GM12878 (cell line): ENCODE results near the gene NUDT5. TPM values are rescaled to one million over a fixed set of nuclear protein-coding genes. Genes with fewer than 3 reads are reported as not detected.

Source experiments
- ATAC-seq: fragments of 200-7000 bp; cut with Tn5 transposase; 3 replicates; pipeline ENCODE4 v1.9.1; 2020; ENCODE audit warnings: mild to moderate bottlenecking, moderate library complexity
- BruUV-seq: library from RNA; stranded (reverse); fragments of 400-500 nt; replicated peaks from 2 replicates; lab custom pipeline; 2021; lab: Mats Ljungman, UMichigan
- CTCF ChIA-PET: fragments of 300-600 bp; sonication (Branson Sonifier 250); formaldehyde crosslinking; extraction: SDS; loops from one replicate; lab custom pipeline; 2021; ENCODE audit warnings: inconsistent platforms; lab: Yijun Ruan, JAX
- POLR2A ChIA-PET: fragments of 350-600 bp; formaldehyde crosslinking; extraction: SDS; loops from one replicate; lab custom pipeline; 2021; ENCODE audit warnings: inconsistent platforms; lab: Charles Lee
- RAD21 ChIA-PET: fragments of 300-600 bp; sonication (Branson Sonifier 250); formaldehyde crosslinking; loops from one replicate; lab custom pipeline; 2023; ENCODE audit warnings: antibody characterized with exemption; ENCODE audit not compliant: unreplicated experiment; lab: Charles Lee
- SMC1A ChIA-PET: fragments of 300-600 bp; sonication (Branson Sonifier 250); formaldehyde crosslinking; loops from one replicate; lab custom pipeline; 2023; ENCODE audit not compliant: unreplicated experiment, uncharacterized antibody; lab: Charles Lee
- DNase-seq: peaks from one replicate; pipeline ENCODE4 v3.0.0-alpha.2; 2011; ENCODE audit warnings: low read depth, low spot score
- FAIRE-seq: peaks from 3 replicates; lab custom pipeline; 2011; peaks lifted over from hg19 to GRCh38; lab: Jason Lieb, UNC
- H2AFZ ChIP-seq: 2 replicates; pipeline ENCODE4 v1.6.0; 2011; ENCODE audit warnings: low read depth, low read length, control low read depth; ENCODE audit not compliant: control insufficient read depth
- H3K27ac ChIP-seq: 2 replicates; pipeline ENCODE4 v1.5.1; 2011; ENCODE audit warnings: control low read depth; ENCODE audit not compliant: control insufficient read depth, insufficient read depth
- H3K27me3 ChIP-seq, 2 experiments: replicated peaks in 1 of 2; 2 replicates each; pipeline versions ENCODE4 v1.6.0 to v1.6.1; 2011; ENCODE audit warnings: low read length in 1 of 2; ENCODE audit not compliant: control insufficient read depth in 2 of 2, insufficient read depth in 2 of 2
- H3K36me3 ChIP-seq, 2 experiments: 2 replicates each; pipeline ENCODE4 v1.5.1; 2011; ENCODE audit warnings: low read length in 1 of 2; ENCODE audit not compliant: control insufficient read depth in 2 of 2, insufficient read depth in 2 of 2
- H3K4me1 ChIP-seq: 2 replicates; pipeline ENCODE4 v1.6.1; 2011; ENCODE audit warnings: mild to moderate bottlenecking, low read length, moderate library complexity, mixed read lengths; ENCODE audit not compliant: control insufficient read depth, insufficient read depth
- H3K4me2 ChIP-seq: 2 replicates; pipeline ENCODE4 v1.6.0; 2011; ENCODE audit warnings: control low read depth; ENCODE audit not compliant: control insufficient read depth, insufficient read depth
- H3K4me3 ChIP-seq: fragments of 200-600 bp; sonication (generic); 2 replicates; pipeline ENCODE4 v1.5.1; 2016
- H3K79me2 ChIP-seq: 2 replicates; pipeline ENCODE4 v1.6.0; 2011; ENCODE audit warnings: low read length; ENCODE audit not compliant: control insufficient read depth, insufficient read depth
- H3K9ac ChIP-seq: 2 replicates; pipeline ENCODE4 v1.8.0; 2011; ENCODE audit warnings: low read length, control low read depth, mixed read lengths; ENCODE audit not compliant: control insufficient read depth, insufficient read depth
- H3K9me3 ChIP-seq: replicated peaks from 3 replicates; pipeline ENCODE4 v1.5.1; 2011; ENCODE audit warnings: mild to moderate bottlenecking, low read length; ENCODE audit not compliant: control insufficient read depth, insufficient read depth
- H4K20me1 ChIP-seq: 2 replicates; pipeline ENCODE4 v1.6.0; 2011; ENCODE audit not compliant: control insufficient read depth, insufficient read depth
- NFYB ChIP-seq: IDR thresholded peaks from 2 replicates; pipeline ENCODE4 v1.6.1; 2011; ENCODE audit warnings: low read depth, mild to moderate bottlenecking, low read length, improper control_type of control experiment, moderate library complexity; ENCODE audit not compliant: insufficient read depth
- RAD21 ChIP-seq: IDR thresholded peaks from 2 replicates; pipeline ENCODE4 v1.6.1; 2011; ENCODE audit warnings: mild to moderate bottlenecking, low read depth, low read length, moderate library complexity; ENCODE audit not compliant: insufficient read depth
- RB1 ChIP-seq: fragments of 450-650 bp; formaldehyde crosslinking; IDR thresholded peaks from 2 replicates; pipeline ENCODE4 v1.6.1; 2017; ENCODE audit warnings: mild to moderate bottlenecking, borderline replicate concordance
- SREBF2 ChIP-seq: IDR thresholded peaks from 2 replicates; pipeline ENCODE4 v1.6.1; 2012; ENCODE audit warnings: mild to moderate bottlenecking, low read length
- WRNIP1 ChIP-seq: IDR thresholded peaks from 2 replicates; pipeline ENCODE4 v1.6.1; 2011; ENCODE audit warnings: low read depth, low read length, improper control_type of control experiment, borderline replicate concordance
- WGBS: methylation state at CpG from one replicate; pipeline ENCODE4 v1.1.6; 2016; ENCODE audit warnings: low lambda C conversion rate; ENCODE audit not compliant: insufficient replicate concordance, insufficient coverage; ENCODE audit errors: missing lambda C conversion rate; 5-methylcytosine and 5-hydroxymethylcytosine counted together
- in situ Hi-C: fragments of 300-500 bp; cut with MboI; formaldehyde crosslinking; loops from 9 replicates; pipeline ENCODE4 v1.14.3; 2018; ENCODE audit warnings: mixed read lengths
- intact Hi-C: fragments of 100-400 bp; cut with micrococcal nuclease; formaldehyde crosslinking; loops from one replicate; pipeline ENCODE4 v1.14.2; 2022; ENCODE audit not compliant: unreplicated experiment
- polyA plus RNA-seq, 11 experiments: library from polyadenylated mRNA; depleted of rRNA in 4 of 11; unstranded in 6 of 11; stranded (reverse) in 5 of 11; fragments of >200 nt; fragmentation: Nextera tagmentation in 4 of 11; fragmentation: Illumina TruSeq in 1 of 11; extraction: Ambion mirVana in 4 of 11; extraction: Trizol in 1 of 11; gene quantifications; 1 replicate in 1 of 11; 2 replicates in 10 of 11; pipeline versions ENCODE4 v1.2.1 to v1.2.3, GENCODE V29; 2011 to 2016; ENCODE audit warnings: inconsistent platforms in 2 of 11, missing spikeins in 2 of 11, low read depth in 1 of 11
- total RNA-seq, 4 experiments: library from RNA; depleted of rRNA in 3 of 4; stranded (reverse); fragments of >200 nt in 3 of 4; fragmentation: Illumina TruSeq in 1 of 4; extraction: Trizol in 1 of 4; gene quantifications; 2 replicates each; pipeline versions ENCODE4 v1.2.1 to v1.2.3, GENCODE V29; 2013 to 2021

The NUDT5 gene
- total and polyA plus RNA-seq, 10 of the 15 experiments (the other 5 are each of a cell fraction or from before 2014, with no cell fraction given): 74.1 to 345 (median 153) TPM

DNA sequence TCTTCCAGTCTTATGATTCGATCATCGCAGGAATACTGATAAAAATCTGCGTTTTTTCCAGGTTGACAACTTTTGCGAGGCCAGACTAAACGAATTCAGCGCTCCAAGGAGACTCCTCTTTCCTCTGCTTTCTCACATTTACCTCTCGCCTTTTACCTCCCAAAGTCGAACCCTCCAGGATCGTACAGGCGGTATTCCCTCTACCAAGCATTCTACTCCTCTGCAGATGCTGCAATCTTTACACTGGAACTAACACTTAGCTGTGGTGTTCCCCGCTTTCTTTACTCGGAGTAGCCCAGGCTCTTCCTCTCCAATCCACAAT is 449 bp downstream of the NUDT5 start:
- H3K9ac ChIP-seq: peak overlapping the region; percentile 93
- H3K27ac ChIP-seq: peak overlapping the region; percentile 98
- RAD21 ChIA-PET: interaction anchor here (0.5 to 2.0 kb wide), 11 partner anchors 19 to 461 kb away, joined by 3 to 11 read pairs (median 4); partner anchors contain the start of gene UPF2
- no TSS peak for BruUV-seq
- no peak for DNase-seq
- peak; percentile 15 for ATAC-seq
- H4K20me1 ChIP-seq: no peaks in the 10 kb centered on the region; the same call in 1 of the 2 replicates
- WGBS: 5% methylated on average over 12 of the region's 12 CpGs
- H3K4me1 ChIP-seq: peaks cover 4% of the 10 kb centered on the region; the same call in 1 of the 2 replicates
- intact Hi-C loops: loop anchor here (5.0 kb wide), 3 partner anchors 63 to 168 kb away; partner anchors contain the start of gene UPF2
- peak overlapping the region; percentile 99 for H2AFZ ChIP-seq
- CTCF ChIA-PET: interaction anchor here (0.9 to 2.9 kb wide), 7 partner anchors 20 to 515 kb away, joined by 3 to 15 read pairs (median 4); no protein-coding TSS in a partner anchor
- in situ Hi-C loops: no loop called here
- peak overlapping the region; percentile 89; the same call in 1 of the 2 replicates for H3K4me2 ChIP-seq
- no peaks in the 10 kb centered on the region for H3K9me3 ChIP-seq
- peak overlapping the region; percentile 84 for H3K4me3 ChIP-seq
- no peak for FAIRE-seq
- TF ChIP-seq WRNIP1: 0 out of 2 replicates have a peak, but pooled peaks have one; percentile 25
- TF ChIP-seq NFYB: no peak
- SMC1A ChIA-PET: interaction anchor here (0.8 to 1.9 kb wide), 13 partner anchors 20 to 520 kb away, joined by 3 to 10 read pairs (median 3); partner anchors contain the start of gene UPF2
- no peaks in the 10 kb centered on the region for H3K27me3 ChIP-seq
- POLR2A ChIA-PET: interaction anchor here (0.6 to 1.3 kb wide), 5 partner anchors 74 to 203 kb away, joined by 3 to 6 read pairs (median 3); no protein-coding TSS in a partner anchor
- peaks cover 0 to 10% of the 10 kb centered on the region in 2 experiments; a peak in 3 of 4 replicates for H3K36me3 ChIP-seq
- H3K79me2 ChIP-seq: peaks cover 84% of the 10 kb centered on the region

DNA sequence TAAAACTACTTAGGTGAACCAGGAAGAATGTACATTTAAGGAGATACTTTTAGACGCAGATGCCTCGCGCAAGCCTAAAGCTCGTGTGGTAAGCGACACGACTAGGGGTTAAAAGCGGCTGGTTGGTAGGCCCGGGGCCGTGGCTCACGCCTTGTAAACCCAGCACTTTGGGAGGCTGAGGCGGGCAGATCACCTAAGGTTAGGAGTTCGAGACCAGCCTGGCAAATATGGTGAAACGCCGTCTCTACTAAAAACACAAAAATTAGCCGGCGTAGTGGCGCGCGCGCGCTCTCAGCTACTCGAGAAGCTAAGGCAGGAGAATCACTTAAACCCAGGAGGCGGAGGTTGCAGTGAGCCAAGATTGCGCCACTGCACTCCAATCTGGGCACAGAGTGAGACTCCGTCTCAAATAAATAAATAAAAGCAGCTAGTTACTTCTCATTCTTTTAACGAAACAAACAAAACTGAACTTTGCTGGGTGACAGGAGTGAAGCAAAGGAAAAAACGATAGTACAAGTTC is 879 bp downstream of the NUDT5 start:
- TF ChIP-seq RAD21 (no peak), RB1 (peak; percentile 44; the same call in 1 of the 2 replicates), SREBF2 (peak; percentile 39; the same call in 1 of the 2 replicates)
- POLR2A ChIA-PET: interaction anchor here (0.6 to 1.3 kb wide), 3 partner anchors 73 to 154 kb away, joined by 3 to 4 read pairs (median 3); no protein-coding TSS in a partner anchor
- SMC1A ChIA-PET: interaction anchor here (1.0 to 1.9 kb wide), 6 partner anchors 22 to 520 kb away, joined by 3 to 6 read pairs (median 4); no protein-coding TSS in a partner anchor
- no TSS peak for BruUV-seq
- H3K36me3 ChIP-seq: peaks cover 0 to 8% of the 10 kb centered on the region in 2 experiments; a peak in 3 of 4 replicates
- peak overlapping the region; percentile 98 for H3K27ac ChIP-seq
- H3K9ac ChIP-seq: peak overlapping the region; percentile 93
- 6% methylated on average over 27 of the region's 27 CpGs for WGBS
- H2AFZ ChIP-seq: peak overlapping the region; percentile 99
- no peaks in the 10 kb centered on the region for H3K27me3 ChIP-seq
- in situ Hi-C loops: no loop called here
- FAIRE-seq (no peak), DNase-seq (no peak), ATAC-seq (peak; percentile 40)
- peaks cover 82% of the 10 kb centered on the region for H3K79me2 ChIP-seq
- RAD21 ChIA-PET: interaction anchor here (1.0 to 2.0 kb wide), 6 partner anchors 19 to 449 kb away, joined by 3 to 11 read pairs (median 6); partner anchors contain the start of gene UPF2
- peak overlapping the region; percentile 89 for H3K4me2 ChIP-seq
- no peaks in the 10 kb centered on the region; the same call in 1 of the 2 replicates for H4K20me1 ChIP-seq
- H3K4me3 ChIP-seq: peak overlapping the region; percentile 84
- intact Hi-C loops: loop anchor here (5.0 kb wide), 3 partner anchors 63 to 168 kb away; partner anchors contain the start of gene UPF2
- CTCF ChIA-PET: interaction anchor here (0.9 to 2.9 kb wide), 4 partner anchors 20 to 461 kb away, joined by 3 to 15 read pairs (median 4); no protein-coding TSS in a partner anchor
- peaks cover 4% of the 10 kb centered on the region; the same call in 1 of the 2 replicates for H3K4me1 ChIP-seq
- H3K9me3 ChIP-seq: no peaks in the 10 kb centered on the region
